ENCODE measurements around the gene SPINK7.
A peak's percentile ranks its signal among the peaks of the same experiment; 100 is the strongest.
"Not testable (repeated sequence)": the region's sequence is repeated elsewhere in the genome, so short reads cannot be mapped to it uniquely, and the experiment has no call there.

Gene SPINK7

DNA sequence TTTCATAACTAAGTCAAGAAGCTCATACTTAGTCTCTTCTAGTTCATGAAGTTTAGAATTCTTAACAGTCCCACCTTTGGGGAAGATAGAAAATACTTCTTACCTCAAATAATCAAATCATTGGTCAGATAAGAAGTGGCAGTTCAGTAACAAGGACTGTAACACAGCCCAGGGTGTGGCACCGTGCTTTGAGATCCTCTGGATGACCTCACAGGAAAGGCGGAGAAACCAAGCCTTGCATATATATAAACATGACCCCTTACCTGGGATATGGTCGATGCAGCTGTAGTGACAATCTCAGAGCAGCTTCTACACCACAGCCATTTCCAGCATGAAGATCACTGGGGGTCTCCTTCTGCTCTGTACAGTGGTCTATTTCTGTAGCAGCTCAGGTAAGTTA, at the start of gene SPINK7:
Gene SPINK7 (plus strand): TSS at position 271 of the 400 bp plus-strand sequence. CDS start 61 bp downstream, at position 332.
- DNase-seq, result no peak

DNA sequence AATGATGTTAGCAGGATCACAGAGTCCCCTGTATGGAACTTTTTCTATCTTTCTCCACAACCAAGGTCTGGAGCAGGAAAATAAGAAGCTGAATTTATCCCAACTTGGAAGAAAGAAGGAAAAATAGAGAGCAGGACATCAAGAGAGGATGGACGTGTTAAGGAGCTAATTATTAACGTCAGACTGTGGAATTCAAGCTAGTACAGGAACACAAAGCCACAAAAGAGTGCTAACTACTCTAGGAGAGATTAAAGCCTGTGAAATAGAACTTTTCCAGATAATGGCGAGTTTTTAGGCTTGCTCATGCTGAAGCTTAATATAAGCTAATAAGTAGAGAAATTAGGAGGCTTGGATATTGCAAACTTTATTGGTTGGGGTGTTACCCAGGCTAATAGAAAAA, 44.3 kb upstream of the SPINK7 start:
- DNase-seq, result no peak

DNA sequence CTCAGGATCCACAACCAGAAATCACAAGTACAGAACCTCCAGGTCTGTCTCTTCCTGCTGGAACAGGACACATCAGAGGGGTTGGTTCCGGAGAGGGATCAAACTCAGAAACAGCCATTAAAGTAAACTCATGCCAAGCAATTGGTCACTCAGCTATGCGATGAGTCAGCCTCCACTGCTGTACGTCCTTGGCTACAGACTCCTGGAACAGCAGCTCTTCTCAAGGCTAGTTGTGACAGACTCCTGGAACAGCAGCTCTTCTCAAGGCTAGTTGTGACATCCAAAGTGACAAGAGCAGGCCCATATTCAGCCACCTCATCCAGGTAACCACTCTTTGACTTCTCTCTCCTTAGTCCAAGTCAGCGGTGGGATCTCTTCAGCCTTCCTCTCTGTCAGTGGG, 43.7 kb upstream of the SPINK7 start, which contains the start of gene SPINK13:
Gene SPINK13 (plus strand): TSS at position 229 of the 400 bp plus-strand sequence. CDS start 1,279 bp downstream, outside the sequence.
- DNase-seq, result no peak

DNA sequence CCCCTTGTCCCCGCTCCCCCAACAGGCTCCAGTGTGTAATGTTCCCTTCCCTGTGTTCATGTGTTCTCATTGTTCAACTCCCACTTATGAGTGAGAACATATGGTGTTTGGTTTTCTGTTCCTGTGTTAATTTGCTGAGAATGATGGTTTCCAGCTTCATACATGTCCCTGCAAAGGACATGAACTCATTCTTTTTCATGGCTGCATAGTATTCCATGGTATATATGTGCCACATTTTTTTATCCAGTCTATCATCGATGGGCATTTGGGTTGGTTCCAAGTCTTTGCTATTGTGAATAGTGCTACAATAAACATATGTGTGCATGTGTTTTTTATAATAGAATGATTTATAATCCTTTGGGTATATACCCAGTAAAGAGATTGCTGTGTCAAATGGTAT, 37.1 kb upstream of the SPINK7 start:
- not testable (repeated sequence) for DNase-seq

DNA sequence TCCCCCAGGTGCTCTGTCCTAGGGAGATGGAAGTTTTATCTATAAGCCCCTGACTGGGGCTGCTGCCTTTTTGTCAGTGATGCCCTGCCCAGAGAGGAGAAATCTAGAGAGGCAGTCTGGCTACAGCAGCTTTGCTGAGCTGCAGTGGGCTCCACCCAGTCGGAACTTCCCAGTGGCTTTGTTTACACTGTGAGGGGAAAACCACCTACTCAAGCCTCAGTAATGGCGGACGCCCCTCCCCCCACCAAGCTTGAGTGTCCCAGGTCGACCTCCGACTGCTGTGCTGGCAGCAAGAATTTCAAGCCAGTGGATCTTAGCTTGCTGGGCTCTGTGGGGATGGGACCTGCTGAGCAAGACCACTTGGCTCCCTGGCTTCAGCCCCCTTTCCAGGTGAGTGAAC, 31.3 kb upstream of the SPINK7 start:
- not testable (repeated sequence) for DNase-seq

DNA sequence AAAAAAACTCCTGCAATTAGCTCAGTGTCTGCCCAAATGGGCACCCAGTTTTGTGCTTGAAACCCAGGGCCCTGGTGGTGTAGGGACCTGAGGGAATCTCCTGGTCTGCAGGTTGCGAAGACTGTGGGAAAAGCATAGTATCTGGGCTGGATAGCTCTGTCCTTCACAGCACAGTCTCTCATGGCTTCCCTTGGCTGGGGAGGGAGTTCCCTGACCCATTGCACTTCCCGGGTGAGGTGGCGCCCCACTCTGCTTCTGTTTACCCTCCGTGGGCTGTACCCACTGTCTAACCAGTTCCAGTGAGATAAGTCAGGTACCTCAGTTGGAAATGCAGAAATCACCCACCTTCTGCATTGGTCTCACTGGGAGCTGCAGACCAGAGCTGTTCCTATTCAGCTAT, 30.9 kb upstream of the SPINK7 start:
- DNase-seq, result not testable (repeated sequence)

DNA sequence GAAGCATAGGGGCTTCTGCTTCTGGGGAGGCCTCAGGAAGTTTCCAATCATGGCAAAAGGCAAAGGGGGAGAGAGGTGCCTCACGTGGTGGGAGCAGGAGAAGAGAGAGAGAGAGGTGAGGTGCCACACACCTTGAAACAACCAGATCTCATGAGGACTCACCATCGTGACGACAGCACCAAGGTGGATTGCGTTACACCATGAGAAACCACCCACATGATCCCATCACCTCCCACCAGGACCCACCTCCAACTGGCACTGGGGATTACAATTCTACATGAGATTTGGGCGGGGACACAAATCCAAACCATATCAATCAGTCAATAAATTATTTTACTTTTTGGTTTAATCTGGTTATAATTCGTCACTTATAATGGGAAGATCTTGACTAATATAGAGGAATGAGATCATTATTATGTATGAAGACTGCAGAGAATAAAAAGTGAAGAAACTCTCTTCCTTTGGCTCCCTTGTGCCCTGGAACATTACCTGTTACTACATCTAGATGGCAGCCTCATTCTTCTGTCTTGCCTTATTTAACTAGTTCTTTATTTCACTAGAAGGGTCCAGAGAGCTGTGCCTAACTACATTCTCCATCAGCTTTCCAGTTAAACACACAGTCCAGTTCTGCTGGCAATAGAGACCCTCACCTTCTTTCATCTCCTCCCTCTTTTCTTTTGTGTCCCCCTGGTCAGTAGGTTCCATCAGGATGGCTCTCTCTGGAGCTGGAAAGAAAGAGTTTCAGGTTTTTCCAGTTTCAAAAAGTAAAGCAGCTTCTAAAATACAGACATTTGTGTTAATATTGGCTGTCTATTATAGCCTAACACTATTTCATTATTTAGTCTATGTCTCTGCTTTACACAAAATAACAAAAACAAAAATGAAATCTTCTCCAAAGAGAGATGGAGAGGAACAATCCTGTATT, 21.7 kb upstream of the SPINK7 start:
- peak; percentile 0 for DNase-seq

DNA sequence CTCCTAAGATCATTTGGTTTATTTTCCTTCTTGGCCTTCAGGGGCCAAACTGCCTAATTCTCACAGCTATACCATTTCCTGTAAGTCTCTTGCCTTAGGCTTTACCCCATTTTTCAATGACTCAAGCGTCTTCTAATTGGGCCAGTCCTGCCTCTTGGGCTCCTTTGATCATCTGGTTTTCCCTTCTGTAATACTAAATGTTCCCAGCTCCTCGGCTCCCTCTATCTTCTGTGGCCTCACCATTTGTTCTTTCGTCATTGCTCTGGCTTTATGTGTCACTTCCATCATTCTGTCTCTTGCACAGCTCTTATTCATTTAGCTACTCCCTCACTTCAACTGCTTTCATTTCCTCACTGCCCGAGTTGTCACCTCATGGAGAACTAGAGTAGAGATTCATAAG, 14.5 kb upstream of the SPINK7 start:
- no peak for DNase-seq

DNA sequence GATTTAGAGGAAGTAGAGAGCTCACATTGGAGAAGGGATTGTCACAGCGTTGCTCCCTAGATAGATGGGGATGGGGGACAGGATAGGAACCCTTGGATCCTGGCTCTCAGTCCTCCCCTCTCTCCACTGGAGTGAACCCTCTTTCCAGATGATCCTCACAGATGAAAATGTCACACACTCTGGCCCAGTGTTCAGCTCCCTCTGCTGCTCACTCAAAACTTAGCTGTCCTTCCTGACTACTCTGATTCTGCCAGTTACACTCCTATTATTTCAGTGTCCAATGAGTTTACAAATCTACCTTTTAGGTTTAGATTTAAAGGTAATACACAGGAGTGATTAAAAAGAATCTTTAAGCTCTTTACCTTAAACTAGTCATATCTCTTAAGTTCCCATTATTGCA, 5.8 kb upstream of the SPINK7 start:
- no peak for DNase-seq

DNA sequence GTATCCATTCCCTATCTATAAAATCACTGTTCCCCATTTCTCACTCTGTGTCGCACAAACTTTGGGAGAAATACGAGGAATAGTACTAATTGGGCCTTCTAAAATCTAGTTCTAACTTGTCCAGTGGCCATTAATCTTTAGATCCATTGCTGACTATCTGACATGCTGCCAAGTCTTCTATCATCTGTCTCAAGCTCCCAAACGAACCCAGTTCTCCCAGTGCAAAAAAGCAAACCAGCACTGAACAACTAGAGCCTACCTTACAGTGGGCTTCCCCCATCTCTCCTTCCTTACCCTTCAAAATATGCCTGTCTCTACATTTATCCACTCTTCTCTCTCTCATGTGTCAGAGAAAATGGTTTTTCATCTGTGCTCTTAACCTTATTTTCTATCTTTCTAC, 3.2 kb upstream of the SPINK7 start:
- no peak for DNase-seq

DNA sequence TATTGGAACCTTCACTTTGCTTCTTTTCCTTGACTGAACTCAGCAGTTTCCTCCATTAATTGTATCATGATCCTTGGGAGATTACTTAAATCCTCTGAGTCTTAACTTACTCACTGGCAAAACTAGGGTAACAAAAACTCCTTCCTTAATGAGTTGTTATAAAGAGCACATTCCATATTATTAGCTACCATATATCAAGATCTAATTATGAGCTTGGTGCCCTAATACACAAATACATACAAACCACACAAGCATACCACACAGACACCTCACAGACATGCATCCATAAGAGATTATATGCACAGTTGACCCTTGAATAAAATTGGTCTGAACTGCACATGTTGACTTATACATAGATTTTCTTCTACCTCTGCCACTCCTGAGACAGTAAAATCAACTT, 2.5 kb upstream of the SPINK7 start:
- DNase-seq, result no peak

DNA sequence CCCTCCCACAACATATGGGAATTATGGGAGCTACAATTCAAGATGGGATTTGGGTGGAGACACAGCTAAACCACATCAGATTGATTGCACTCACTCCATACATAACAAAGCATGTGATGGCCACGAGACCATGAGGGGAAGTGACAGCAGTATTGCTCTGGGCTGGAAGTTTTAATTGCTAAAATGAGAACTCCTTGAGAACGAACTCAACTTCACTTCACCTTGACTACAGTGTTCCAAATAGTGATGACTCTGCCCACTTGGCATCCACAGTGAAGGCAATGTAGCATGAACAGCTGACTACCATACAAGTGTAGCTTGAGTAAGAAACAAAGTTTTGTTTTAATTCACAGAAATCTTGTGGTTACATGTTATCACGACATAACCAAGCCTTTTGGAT, 739 bp upstream of the SPINK7 start:
- DNase-seq, result no peak

DNA sequence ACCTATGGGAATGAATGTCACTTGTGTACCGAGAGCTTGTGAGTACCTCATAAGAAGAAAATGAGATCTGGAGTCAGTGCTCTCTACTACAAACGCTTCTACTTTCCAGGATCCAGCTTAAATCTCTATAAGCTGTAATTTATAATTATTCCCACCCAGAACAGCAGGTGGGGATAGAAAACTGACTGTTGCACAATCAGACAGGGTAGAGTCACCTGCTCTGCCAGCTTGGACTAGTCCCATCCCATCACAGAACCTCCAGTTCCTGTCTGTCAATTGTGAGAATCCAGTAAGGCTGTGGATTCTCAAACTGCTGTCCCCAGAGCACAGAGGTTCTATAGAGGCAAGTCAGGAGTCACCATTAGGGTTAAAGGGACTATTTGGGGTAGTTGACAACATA, 2.0 kb downstream of the SPINK7 start:
- no peak for DNase-seq

DNA sequence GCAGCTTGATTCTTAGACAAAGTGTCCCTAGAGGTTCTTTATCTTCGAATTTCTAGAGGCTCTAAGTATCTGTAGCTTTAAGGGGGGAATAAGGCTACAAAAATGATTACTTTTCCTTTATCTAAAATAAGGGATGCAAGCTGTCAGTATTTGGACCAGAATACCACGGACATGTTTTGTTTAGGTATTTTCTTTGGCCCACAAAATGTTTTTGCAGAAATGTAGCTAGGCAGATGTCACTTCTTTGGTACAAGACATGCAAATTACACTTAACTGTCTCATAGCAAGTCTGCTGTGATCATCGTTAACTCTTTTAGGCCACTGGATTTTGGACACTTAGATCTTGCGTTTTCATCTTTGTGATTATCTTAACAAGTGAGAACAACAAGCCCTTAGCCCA, 2.5 kb downstream of the SPINK7 start:
- no peak for DNase-seq

DNA sequence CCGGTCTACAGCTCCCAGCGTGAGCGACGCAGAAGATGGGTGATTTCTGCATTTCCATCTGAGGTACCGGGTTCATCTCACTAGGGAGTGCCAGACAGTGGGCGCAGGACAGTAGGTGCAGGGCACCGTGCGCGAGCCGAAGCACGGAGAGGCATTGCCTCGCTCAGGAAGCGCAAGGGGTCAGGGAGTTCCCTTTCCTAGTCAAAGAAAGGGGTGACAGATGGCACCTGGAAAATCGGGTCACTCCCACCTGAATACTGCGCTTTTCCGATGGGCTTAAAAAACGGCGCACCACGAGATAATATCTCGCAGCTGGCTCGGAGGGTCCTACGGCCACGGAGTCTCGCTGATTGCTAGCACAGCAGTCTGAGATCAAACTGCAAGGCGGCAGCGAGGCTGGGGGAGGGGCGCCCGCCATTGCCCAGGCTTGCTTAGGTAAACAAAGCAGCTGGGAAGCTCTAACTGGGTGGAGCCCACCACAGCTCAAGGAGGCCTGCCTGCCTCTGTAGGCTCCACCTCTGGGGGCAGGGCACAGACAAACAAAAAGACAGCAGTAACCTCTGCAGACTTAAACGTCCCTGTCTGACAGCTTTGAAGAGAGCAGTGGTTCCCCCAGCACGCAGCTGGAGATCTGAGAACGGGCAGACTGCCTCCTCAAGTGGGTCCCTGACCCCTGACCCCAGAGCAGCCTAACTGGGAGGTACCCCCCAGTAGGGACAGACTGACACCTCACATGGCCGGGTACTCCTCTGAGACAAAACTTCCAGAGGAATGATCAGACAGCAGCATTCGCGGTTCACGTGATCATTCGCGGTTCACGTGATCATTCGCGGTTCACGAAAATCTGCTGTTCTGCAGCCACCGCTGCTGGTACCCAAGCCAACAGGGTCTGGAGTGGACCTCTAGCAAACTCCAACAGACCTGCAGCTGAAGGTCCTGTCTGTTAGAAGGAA, 8.1 kb downstream of the SPINK7 start:
- not testable (repeated sequence) for DNase-seq

DNA sequence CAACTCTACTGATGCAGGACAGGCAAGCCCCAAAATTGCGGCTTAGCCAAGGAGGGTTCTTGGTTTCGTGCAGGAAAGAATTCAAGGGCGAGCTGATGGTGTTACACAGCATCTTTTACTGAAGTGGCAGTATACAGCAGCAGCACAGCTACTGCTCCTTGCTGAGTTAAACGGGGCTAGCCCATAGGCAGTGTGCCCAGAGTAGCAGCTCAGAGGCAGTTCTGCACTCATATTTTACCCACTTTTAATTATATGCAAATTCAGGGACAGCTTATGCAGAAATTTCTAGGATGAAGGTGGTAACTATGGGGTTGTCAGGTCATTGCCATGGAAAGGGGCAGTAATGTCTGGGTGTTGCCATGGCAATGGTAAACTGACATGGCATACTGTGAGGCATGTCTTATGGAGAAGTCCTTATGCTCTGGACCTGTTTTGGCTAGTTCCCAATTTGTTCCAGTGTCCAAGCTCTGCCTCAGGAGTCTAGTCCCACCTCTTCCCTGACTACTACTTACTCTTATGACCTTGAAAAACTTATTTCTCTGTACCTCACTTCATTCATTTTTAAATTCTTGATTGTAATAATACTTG, 21.1 kb downstream of the SPINK7 start:
- DNase-seq, result no peak

DNA sequence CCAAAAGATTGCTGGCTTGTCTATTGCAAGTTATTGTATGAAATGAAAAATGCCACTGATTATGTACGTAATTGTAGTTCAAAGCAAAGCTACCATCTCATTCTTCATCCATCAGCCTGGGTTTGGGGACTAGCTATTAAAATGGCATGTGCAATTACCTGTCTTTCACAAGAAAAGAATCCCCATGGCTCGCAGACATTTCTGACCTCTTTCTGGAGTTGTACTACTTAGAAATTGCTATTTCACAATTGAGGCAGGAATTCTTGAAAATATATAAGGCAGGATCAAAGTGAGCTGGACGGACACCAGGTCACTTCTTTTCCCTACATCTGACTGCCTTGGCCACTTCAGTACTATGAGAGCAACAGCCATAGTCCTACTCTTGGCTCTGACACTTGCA, 23.0 kb downstream of the SPINK7 start, which contains the start of gene SPINK9:
Gene SPINK9 (plus strand): TSS at position 301 of the 400 bp plus-strand sequence. CDS start 55 bp downstream, at position 356.
- DNase-seq, result no peak

DNA sequence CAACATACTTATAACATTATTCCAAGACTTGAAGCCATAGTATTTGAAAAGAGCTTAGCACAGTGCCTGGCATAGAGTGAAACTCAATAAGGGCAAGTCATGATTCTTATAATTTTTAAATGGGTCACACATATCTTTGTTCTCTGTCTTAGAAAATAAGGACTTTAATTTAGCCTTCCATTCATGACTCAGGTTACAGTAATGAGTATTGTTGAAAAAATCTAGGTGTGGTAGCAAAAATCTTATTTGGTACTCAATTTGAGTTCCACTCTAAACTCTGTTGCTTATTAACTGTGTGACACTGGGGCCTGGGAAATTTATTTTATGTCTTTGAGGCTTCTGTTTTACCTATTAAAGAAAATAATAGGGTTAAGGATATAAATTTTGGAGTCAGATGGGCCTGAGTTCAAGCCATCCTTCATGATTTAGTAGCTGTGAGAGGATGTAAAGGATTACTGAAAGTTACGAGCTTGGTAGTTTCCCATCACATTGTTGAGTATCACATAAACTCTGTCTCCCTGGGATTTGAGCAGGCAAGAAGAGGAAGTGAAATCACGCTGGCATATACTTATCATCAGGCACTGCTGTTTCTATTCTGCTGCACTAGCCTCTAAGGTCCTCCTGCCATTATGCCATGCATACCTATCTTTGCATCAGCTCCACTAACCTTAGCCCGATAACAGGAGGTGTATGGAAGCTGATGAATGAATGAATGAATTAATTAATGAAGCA, 24.6 kb downstream of the SPINK7 start:
- DNase-seq, result no peak

DNA sequence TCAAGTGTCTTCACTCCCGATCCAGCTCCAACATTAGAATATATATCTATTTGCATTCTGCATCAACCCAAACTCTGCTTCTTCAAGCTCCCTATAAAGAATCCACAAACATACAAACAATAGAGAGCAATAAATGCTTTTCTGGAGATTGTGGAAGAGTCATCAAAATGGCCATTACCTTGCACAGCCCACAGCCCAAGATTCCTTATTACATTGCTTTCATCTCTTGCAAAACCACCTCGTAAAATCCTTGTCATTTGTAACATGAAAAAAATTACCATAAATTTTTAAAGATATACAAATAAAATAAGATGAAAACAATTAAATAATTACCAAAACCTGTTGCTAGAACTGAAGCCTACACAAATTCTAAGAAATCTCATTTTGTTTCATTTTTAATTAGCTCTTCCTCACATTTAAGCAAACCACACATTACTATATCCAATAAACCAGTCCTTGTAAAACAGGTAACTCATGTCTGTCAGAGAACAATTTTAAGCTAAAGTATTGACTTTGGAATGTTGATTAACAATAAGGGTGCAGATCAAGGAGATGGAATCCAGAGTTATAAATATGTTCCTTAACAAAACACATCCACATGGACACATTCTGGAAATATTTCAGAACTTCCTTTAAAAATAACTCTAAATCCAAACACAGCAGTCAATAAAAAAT, 30.3 kb downstream of the SPINK7 start:
- DNase-seq, result no peak

DNA sequence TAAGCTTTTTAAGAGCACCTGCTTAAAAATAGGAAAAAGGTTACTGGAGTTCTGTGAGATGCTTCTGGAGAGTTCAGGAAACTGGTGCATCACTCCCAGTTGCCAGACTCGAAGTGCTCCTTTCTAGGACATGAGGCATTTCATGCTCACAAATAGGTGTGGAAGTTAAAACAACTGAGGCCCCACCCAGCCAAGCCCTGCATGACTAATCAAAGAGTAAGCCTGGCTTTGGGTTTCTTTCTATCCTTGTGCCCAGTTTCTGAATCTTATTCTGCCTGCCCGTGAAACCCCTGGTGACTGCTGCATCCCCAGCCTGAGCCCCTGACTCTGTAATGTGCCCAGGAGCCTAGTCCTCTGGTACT, 30.8 kb downstream of the SPINK7 start:
- no peak for DNase-seq

DNA sequence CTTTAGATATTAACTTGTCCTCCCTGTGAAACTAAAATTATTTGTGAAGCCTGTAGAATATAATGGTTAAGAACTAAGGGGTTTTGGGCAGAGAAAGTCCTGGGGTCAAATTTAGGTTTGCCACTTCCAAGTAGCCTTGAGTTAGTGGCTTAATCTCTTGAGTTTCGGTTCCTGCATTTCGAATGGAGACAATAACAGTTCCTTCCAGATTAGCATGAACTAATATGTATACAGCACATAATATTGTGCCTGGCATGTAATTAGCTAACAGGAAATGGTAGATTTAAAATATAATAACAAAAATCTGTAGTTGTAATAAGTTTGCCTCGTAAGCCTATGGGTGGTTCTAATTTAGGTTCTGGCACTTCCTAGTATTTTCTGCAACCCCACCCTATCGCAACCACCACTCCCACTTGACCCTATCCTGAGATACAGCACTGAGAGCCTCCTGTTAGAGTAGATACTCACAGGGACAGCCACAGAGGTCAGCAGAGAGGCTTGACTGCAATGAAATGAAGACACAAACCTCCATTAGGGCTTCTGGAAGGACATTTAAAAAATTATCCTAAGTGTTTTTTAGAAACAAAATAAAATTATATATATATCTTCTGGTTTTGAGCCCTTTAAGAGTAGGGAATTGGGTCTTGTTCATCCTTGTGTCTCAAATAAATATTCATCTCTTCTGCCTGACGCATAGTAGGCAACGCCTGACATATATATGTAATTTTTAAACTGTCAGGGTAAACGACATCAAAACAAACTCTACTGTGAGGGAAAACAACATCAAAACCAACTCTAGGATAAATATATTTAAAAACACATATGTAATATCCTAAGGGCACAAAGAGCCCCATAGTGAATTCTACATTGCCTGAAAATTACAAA, 31.6 kb downstream of the SPINK7 start:
- no peak for DNase-seq

Measured in KG1 (cell line).